ENCODE results near the gene SNAI3. TPM values are rescaled to one million over a fixed set of nuclear protein-coding genes. Genes with fewer than 3 reads are reported as not detected.

Gene SNAI3
- total and polyA plus RNA-seq, 2 of the 8 experiments (the other 6 are each of a cell fraction or from before 2014, with no cell fraction given) = 8.5 to 13.3 TPM

GRCh38 chr16:88724855-88725555, 38.7 kb upstream of the SNAI3 start:
- H3K9me3 ChIP-seq (ENCODE audit: insufficient read depth in 2 of 2, low read depth in 1 of 2, low read length in 1 of 2) = no peaks in the 10 kb centered on the region
- H3K27ac ChIP-seq (ENCODE audit: low read depth, low read length) = no peak overlapping the region
- no peak overlapping the region for H2AFZ ChIP-seq (ENCODE audit: low read length)
- no peak overlapping the region for H2BK15ac ChIP-seq (ENCODE audit: low read length)
- H4K8ac ChIP-seq (ENCODE audit: extremely low read depth, insufficient read depth, low read length) = no peak overlapping the region
- no peak overlapping the region for H3K18ac ChIP-seq (ENCODE audit: extremely low read depth, low read length)
- no peak overlapping the region for H3K56ac ChIP-seq (replicated peaks; ENCODE audit: insufficient read length, low read depth, low read length)
- no peak overlapping the region for H2BK5ac ChIP-seq (ENCODE audit: low read depth, low read length)
- H3K14ac ChIP-seq (ENCODE audit: insufficient read length) = no peak overlapping the region
- no peak overlapping the region for H2BK120ac ChIP-seq (replicated peaks; ENCODE audit: low read depth, low read length)
- H3K4me2 ChIP-seq (ENCODE audit: insufficient read depth in 1 of 2, low read depth in 2 of 2, low read length in 2 of 2) = no peak overlapping the region
- ChIA-PET CTCF (ENCODE audit: partially characterized antibody) (interaction anchor here (1.0 to 4.5 kb wide), 2 partner anchors 12 to 88 kb away, joined by 3 to 24 read pairs; no protein-coding TSS in a partner anchor), POLR2A (ENCODE audit: partially characterized antibody) (interaction anchor here (0.8 to 1.8 kb wide), 2 partner anchors 10 to 11 kb away, joined by 3 to 4 read pairs; no protein-coding TSS in a partner anchor)
- no peaks in the 10 kb centered on the region for H3K27me3 ChIP-seq (replicated peaks in 1 of 4; ENCODE audit: control insufficient read depth in 3 of 4, extremely low read depth in 1 of 4, insufficient read depth in 3 of 4, low read length in 3 of 4)
- no peaks in the 10 kb centered on the region for H3K23me2 ChIP-seq (ENCODE audit: low read depth, low read length)
- H3K4me1 ChIP-seq (replicated peaks in 1 of 4; ENCODE audit: control insufficient read depth in 3 of 4, insufficient read depth in 4 of 4, low read length in 3 of 4) = no peaks in the 10 kb centered on the region
- FAIRE-seq = no peak
- H2AK5ac ChIP-seq (ENCODE audit: low read depth, low read length) = no peak overlapping the region
- H3K9ac ChIP-seq (replicated peaks in 1 of 4; ENCODE audit: extremely low read depth in 1 of 4, low read depth in 3 of 4, low read length in 3 of 4) = no peak overlapping the region
- no peak overlapping the region for H2BK20ac ChIP-seq (ENCODE audit: low read length)
- H2BK12ac ChIP-seq (ENCODE audit: low read depth, low read length) = no peak overlapping the region
- no peak overlapping the region for H4K91ac ChIP-seq (replicated peaks; ENCODE audit: insufficient read length, low read length)
- peaks cover 0 to 27% (median 5%) of the 10 kb centered on the region in 4 experiments; a peak in 4 of 8 replicates for H3K36me3 ChIP-seq (ENCODE audit: control insufficient read depth in 2 of 4, insufficient read depth in 4 of 4, low read length in 3 of 4)
- no peak for DNase-seq (ENCODE audit: low read depth in 1 of 2, low spot score in 2 of 2)
- H3K4me3 ChIP-seq (ENCODE audit: extremely low read depth in 1 of 4, insufficient read depth in 2 of 4, low read depth in 3 of 4, low read length in 4 of 4) = no peak overlapping the region
- 92% methylated on average over 31 of the region's 31 CpGs; no CpG with 5 or more reads in 1 of the 2 experiments for WGBS, 2 experiments (ENCODE audit: extremely low coverage in 1 of 2, insufficient coverage in 1 of 2, insufficient read length in 1 of 2, insufficient replicate concordance in 2 of 2, low coverage in 1 of 2, low lambda C conversion rate in 2 of 2, missing lambda C conversion rate in 1 of 2)
- no peak overlapping the region for H3K23ac ChIP-seq (ENCODE audit: insufficient read length)
- no peak overlapping the region for H4K5ac ChIP-seq (ENCODE audit: insufficient read length, low read depth, low read length)
- no peaks in the 10 kb centered on the region for H3K79me2 ChIP-seq (ENCODE audit: control insufficient read depth in 1 of 2, insufficient read depth in 2 of 2, low read length in 2 of 2)
- no peaks in the 10 kb centered on the region for H3K79me1 ChIP-seq (ENCODE audit: low read depth, low read length)
- peaks cover 0 to 8% of the 10 kb centered on the region in 2 experiments for H4K20me1 ChIP-seq (replicated peaks in 1 of 2; ENCODE audit: control insufficient read depth in 1 of 2, insufficient read depth in 2 of 2, low read length in 2 of 2)
- H3K4ac ChIP-seq (replicated peaks; ENCODE audit: insufficient read length, low read depth, low read length) = no peak overlapping the region
- TF ChIP-seq BCL11A (IDR thresholded peaks at IDR 0.05; ENCODE audit: low read depth in 2 of 2, low read length in 2 of 2) (no peak), SIX5 (IDR thresholded peaks at IDR 0.05; ENCODE audit: low read depth, low read length) (no peak), CHD2 (IDR thresholded peaks at IDR 0.05; ENCODE audit: low read length) (no peak), CTBP2 (IDR thresholded peaks at IDR 0.05; ENCODE audit: borderline replicate concordance, insufficient read depth, insufficient read length, low read length) (no peak), CBX8 (IDR thresholded peaks at IDR 0.05; ENCODE audit: borderline replicate concordance, low read depth, low read length) (no peak), ASH2L (IDR thresholded peaks at IDR 0.05; ENCODE audit: low read length) (no peak), CHD1 (IDR thresholded peaks at IDR 0.05; ENCODE audit: low read depth, low read length) (no peak), KDM1A (IDR thresholded peaks at IDR 0.05; ENCODE audit: borderline replicate concordance, low read length) (no peak), BACH1 (IDR thresholded peaks at IDR 0.05; ENCODE audit: low read length) (no peak), RXRA (IDR thresholded peaks at IDR 0.05; ENCODE audit: insufficient read depth, low read depth, low read length) (no peak)

Data from H1 (cell line).